Gastrocnemius medialis (tissue), 4 donors: Measurements from ENCODE around the gene RAB5IF. TPM values are rescaled to one million over a fixed set of nuclear protein-coding genes. Genes with fewer than 3 reads are reported as not detected.

Experiments used
- ATAC-seq, 2 donors: fragments of 150-250 bp; one replicate each; pipeline ENCODE4 v1.9.1; 2016
- DNase-seq, 2 donors: peaks; one replicate each; pipeline ENCODE4 v3.0.0-alpha.2; 2019
- H3K27ac ChIP-seq, 4 donors: fragments of 200-600 bp; sonication (generic); 1 replicate in 1 of 4; 2 replicates in 3 of 4; pipeline ENCODE4 v1.5.1; 2016 to 2018; ENCODE audit warnings: mild to moderate bottlenecking in 2 of 4, moderate library complexity in 1 of 4
- H3K27me3 ChIP-seq, 3 donors: fragments of 200-600 bp; sonication (generic) in 2 of 3; 1 replicate in 1 of 3; 2 replicates in 2 of 3; pipeline versions ENCODE4 v1.5.1 to v1.6.0; 2016 to 2019; ENCODE audit warnings: mild to moderate bottlenecking in 1 of 3, moderate library complexity in 1 of 3
- H3K36me3 ChIP-seq, 2 donors: fragments of 200-600 bp; sonication (generic) in 1 of 2; one replicate each; pipeline ENCODE4 v1.5.1; 2017 to 2018
- H3K4me1 ChIP-seq, 2 donors: fragments of 200-600 bp; sonication (generic) in 1 of 2; one replicate each; pipeline ENCODE4 v1.5.1; 2016 to 2017; ENCODE audit warnings: mild to moderate bottlenecking in 2 of 2
- H3K4me3 ChIP-seq, 4 donors: fragments of 200-600 bp; sonication (generic) in 3 of 4; 1 replicate in 1 of 4; 2 replicates in 3 of 4; pipeline ENCODE4 v1.5.1; 2016 to 2019; ENCODE audit warnings: mild to moderate bottlenecking in 2 of 4
- H3K9me3 ChIP-seq, 3 donors: fragments of 200-600 bp; sonication (generic) in 2 of 3; 1 replicate in 1 of 3; 2 replicates in 2 of 3; pipeline ENCODE4 v1.5.1; 2016 to 2019
- POLR2A ChIP-seq, 2 donors: fragments of 450-650 bp; IDR thresholded peaks; one replicate each; pipeline ENCODE4 v1.6.1; 2017; ENCODE audit warnings: antibody characterized with exemption in 2 of 2, mild to moderate bottlenecking in 2 of 2, moderate library complexity in 2 of 2
- in situ Hi-C, 4 donors: fragments of 200-750 bp; cut with MboI; loops; one replicate each; pipeline versions ENCODE4 v1.15.0 to v1.8.0; 2017; ENCODE audit warnings: low sequenced_read_pairs in 4 of 4
- intact Hi-C: fragments of 100-400 bp; cut with DNase I; formaldehyde crosslinking; loops from one replicate; pipeline ENCODE4 v1.15.1; 2023; ENCODE audit warnings: low total_unique reads
- total RNA-seq, 4 donors: library from RNA; depleted of rRNA; stranded (reverse); fragments of >200 nt; gene quantifications; one replicate each; pipeline versions ENCODE4 v1.1.0 to v1.2.3, GENCODE V29; 2016
- TF ChIP-seq, protein P1 (sequence below), 5 experiments: fragments of 450-650 bp in 3 of 5; fragments of 200-600 bp in 2 of 5; sonication (generic) in 2 of 5; IDR thresholded peaks in 4 of 5; conservative IDR thresholded peaks in 1 of 5; 1 replicate in 4 of 5; 2 replicates in 1 of 5; pipeline ENCODE4 v1.5.1; 2016 to 2019; ENCODE audit warnings: antibody characterized with exemption in 5 of 5, mild to moderate bottlenecking in 3 of 5, moderate library complexity in 3 of 5

Gene RAB5IF
- total RNA-seq, 4 donors from 2014 or later: 215 to 768 (median 545) TPM

DNA sequence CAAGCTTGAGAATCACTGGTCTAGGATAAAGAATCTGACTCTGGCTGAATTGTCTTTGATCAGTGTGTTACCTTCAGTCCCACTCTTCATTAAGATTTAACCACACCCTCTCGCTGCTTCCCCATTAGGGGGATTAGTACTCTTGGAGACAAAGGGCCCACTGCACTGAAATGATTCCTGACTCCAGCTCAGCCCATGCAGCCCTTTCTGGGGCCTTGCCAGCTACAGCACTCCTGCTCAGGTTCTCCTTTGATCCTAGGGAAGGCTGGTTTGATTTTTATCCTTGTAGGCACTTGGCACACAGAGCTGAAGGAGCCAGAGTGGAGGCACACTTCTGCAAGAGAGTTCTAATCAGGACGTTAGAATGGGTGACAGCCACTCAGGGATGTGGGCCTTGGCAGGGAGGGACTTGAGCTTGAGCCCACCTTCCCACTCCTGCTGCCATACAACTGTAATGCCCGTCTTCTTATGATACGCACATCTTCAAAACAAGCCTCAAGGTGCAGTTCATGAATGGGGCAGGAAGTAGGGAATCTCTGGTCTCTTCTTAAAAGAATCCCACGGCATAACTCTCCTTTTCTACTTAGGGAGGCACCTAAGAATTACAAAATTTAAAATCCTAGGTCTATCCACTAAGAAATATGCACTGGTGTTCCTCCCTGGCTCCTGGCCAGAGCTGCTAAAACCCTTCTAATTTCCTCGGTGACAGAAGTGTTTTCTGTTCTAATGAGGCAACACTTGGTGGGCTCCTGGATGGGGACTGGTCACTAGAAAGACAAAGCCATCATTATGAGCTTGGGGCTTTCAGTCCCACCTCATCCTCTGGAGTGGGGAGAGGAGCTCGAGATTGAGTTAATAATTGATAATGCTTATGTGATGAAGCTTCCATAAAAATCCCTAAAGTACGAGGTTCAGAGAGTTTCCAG is 41.9 kb downstream of the RAB5IF start:
- DNase-seq (no peak), ATAC-seq (no peak)
- intact Hi-C loops (no loop called here), in situ Hi-C loops (no loop called here)
- TF ChIP-seq, protein P1, sequence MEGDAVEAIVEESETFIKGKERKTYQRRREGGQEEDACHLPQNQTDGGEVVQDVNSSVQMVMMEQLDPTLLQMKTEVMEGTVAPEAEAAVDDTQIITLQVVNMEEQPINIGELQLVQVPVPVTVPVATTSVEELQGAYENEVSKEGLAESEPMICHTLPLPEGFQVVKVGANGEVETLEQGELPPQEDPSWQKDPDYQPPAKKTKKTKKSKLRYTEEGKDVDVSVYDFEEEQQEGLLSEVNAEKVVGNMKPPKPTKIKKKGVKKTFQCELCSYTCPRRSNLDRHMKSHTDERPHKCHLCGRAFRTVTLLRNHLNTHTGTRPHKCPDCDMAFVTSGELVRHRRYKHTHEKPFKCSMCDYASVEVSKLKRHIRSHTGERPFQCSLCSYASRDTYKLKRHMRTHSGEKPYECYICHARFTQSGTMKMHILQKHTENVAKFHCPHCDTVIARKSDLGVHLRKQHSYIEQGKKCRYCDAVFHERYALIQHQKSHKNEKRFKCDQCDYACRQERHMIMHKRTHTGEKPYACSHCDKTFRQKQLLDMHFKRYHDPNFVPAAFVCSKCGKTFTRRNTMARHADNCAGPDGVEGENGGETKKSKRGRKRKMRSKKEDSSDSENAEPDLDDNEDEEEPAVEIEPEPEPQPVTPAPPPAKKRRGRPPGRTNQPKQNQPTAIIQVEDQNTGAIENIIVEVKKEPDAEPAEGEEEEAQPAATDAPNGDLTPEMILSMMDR (IDR thresholded peaks at IDR 0.05 in 4 of 5, conservative IDR thresholded peaks at IDR 0.05 in 1 of 5): no peak
- TF ChIP-seq POLR2A (IDR thresholded peaks at IDR 0.05): no peak
- Histone ChIP-seq H3K27ac (no peak overlapping the region), H3K4me3 (no peak overlapping the region), H3K27me3 (no peaks in the 10 kb centered on the region), H3K4me1 (no peaks in the 10 kb centered on the region), H3K36me3 (no peaks in the 10 kb centered on the region), H3K9me3 (no peaks in the 10 kb centered on the region)

DNA sequence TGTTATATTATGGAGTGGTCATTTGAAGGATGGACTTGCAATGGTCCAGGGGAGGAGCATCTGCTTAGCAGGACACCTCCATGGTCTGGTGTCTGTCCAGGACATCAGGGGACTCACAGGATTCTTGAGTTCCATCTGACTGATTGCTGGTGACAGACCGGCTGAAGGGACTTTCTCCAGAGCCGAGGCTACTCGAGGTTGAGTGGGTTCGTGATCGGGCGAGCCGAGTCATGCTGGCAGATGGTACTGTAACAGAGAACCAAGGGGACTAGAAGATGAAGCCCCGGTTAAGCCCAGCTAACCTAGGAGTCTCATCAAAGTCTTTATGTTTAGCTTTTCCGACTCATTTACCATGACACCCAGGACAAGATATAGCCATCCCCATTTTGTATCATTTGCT is 47.9 kb downstream of the RAB5IF start:
- DNase-seq (no peak), ATAC-seq (no peak)
- in situ Hi-C loops (no loop called here), intact Hi-C loops (no loop called here)
- Histone ChIP-seq H3K36me3 (peaks cover 0 to 38% of the 10 kb centered on the region in 2 donors), H3K27me3 (no peaks in the 10 kb centered on the region), H3K27ac (no peak overlapping the region), H3K4me1 (no peaks in the 10 kb centered on the region), H3K9me3 (no peaks in the 10 kb centered on the region), H3K4me3 (no peak overlapping the region)
- TF ChIP-seq, protein P1 (IDR thresholded peaks at IDR 0.05 in 4 of 5, conservative IDR thresholded peaks at IDR 0.05 in 1 of 5): no peak
- no peak for TF ChIP-seq POLR2A (IDR thresholded peaks at IDR 0.05)

DNA sequence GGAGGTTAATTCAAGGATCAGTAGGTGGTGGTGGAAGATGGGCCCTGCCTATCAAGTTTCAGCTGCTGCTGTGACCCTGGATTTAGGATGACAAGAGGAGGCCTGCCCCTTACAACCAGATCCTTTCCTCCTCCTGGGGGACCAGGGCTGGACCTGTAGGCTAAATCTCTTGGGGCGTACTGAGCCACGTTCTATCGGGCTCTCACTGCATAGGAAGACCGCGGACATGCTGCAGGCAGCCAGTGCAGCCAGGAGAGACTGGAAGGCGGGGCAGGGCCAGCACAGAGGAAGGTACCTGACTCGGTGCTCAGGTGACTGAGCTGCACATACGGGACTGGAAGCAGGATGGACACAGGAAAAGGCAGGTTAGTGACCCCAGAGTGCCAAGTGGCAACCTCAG is 48.9 kb downstream of the RAB5IF start:
- Histone ChIP-seq H3K27ac (no peak overlapping the region), H3K4me3 (no peak overlapping the region), H3K27me3 (no peaks in the 10 kb centered on the region), H3K36me3 (peaks cover 0 to 49% of the 10 kb centered on the region in 2 donors), H3K4me1 (no peaks in the 10 kb centered on the region), H3K9me3 (no peaks in the 10 kb centered on the region)
- TF ChIP-seq, protein P1 (IDR thresholded peaks at IDR 0.05 in 4 of 5, conservative IDR thresholded peaks at IDR 0.05 in 1 of 5): no peak
- no peak for TF ChIP-seq POLR2A (IDR thresholded peaks at IDR 0.05)
- in situ Hi-C loops: no loop called here
- ATAC-seq (no peak), DNase-seq (no peak)
- intact Hi-C loops: no loop called here

DNA sequence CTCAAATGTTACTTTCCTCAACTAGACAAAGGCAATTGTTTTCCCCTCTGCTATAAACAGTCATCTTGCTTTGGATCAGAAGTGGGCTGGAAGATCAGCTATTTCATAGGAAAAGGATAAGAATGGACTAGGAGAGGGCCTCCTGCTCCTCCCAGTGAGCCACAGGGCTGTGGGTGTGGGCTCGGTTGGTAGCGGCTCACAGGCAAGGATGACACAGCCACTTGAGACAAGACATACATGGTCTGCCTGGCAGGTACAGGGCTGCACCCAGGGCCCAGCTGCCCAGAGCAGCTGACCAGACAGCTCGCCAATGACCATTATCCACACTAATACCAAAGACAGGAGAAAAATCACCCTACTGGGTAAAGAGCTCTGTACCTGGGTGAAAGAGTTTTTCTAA is 49.4 kb downstream of the RAB5IF start:
- intact Hi-C loops: no loop called here
- TF ChIP-seq, protein P1 (IDR thresholded peaks at IDR 0.05 in 4 of 5, conservative IDR thresholded peaks at IDR 0.05 in 1 of 5): no peak
- no peak for TF ChIP-seq POLR2A (IDR thresholded peaks at IDR 0.05)
- Histone ChIP-seq H3K27me3 (no peaks in the 10 kb centered on the region), H3K4me3 (no peak overlapping the region), H3K36me3 (peaks cover 0 to 54% of the 10 kb centered on the region in 2 donors), H3K27ac (no peak overlapping the region), H3K4me1 (no peaks in the 10 kb centered on the region), H3K9me3 (no peaks in the 10 kb centered on the region)
- ATAC-seq (no peak), DNase-seq (no peak)
- in situ Hi-C loops: no loop called here
